NCI-H1417 treated with DMSO at 0.1 percent for 48 hours (cell line): Measurements from ENCODE around the gene CDH13.

ENCODE experiments used
- DNase-seq: peaks from one replicate; lab custom pipeline; 2025; lab: John Stamatoyannopoulos, UW

CDH13 gene

GRCh38 chr16:82628711-82629110, 1.9 kb downstream of the CDH13 start:
- no peak for DNase-seq

GRCh38 chr16:82629441-82630027, 2.8 kb downstream of the CDH13 start:
- no peak for DNase-seq

GRCh38 chr16:82630219-82630618, 3.5 kb downstream of the CDH13 start:
- no peak for DNase-seq

GRCh38 chr16:82630688-82631087, 3.9 kb downstream of the CDH13 start:
- DNase-seq, result no peak

GRCh38 chr16:82631701-82632685, 5.2 kb downstream of the CDH13 start:
- DNase-seq, result no peak

- DNase-seq, result no peak
Observed at GRCh38 chr16:82633964-82634600, 7.3 kb downstream of the CDH13 start.

- no peak for DNase-seq
Observed at GRCh38 chr16:82634955-82635610, 8.3 kb downstream of the CDH13 start.

GRCh38 chr16:82636485-82636884, 9.7 kb downstream of the CDH13 start:
- DNase-seq, result no peak

GRCh38 chr16:82636958-82637357, 10.2 kb downstream of the CDH13 start:
- DNase-seq, result no peak

- no peak for DNase-seq
Observed at GRCh38 chr16:82638095-82638798, 11.5 kb downstream of the CDH13 start.

- DNase-seq, result no peak
Observed at GRCh38 chr16:82639263-82639662, 12.5 kb downstream of the CDH13 start.

GRCh38 chr16:82639666-82640336, 13.0 kb downstream of the CDH13 start:
- no peak for DNase-seq

GRCh38 chr16:82641336-82641984, 14.7 kb downstream of the CDH13 start:
- DNase-seq, result no peak

GRCh38 chr16:82643136-82643535, 16.4 kb downstream of the CDH13 start:
- no peak for DNase-seq

GRCh38 chr16:82643936-82644630, 17.3 kb downstream of the CDH13 start:
- no peak for DNase-seq

GRCh38 chr16:82646504-82646903, 19.7 kb downstream of the CDH13 start:
- DNase-seq, result no peak

GRCh38 chr16:82649766-82650165, 23.0 kb downstream of the CDH13 start:
- DNase-seq, result no peak

- DNase-seq, result no peak
Observed at GRCh38 chr16:82650804-82651203, 24.0 kb downstream of the CDH13 start.

- DNase-seq, result no peak
Observed at GRCh38 chr16:82651921-82652601, 25.3 kb downstream of the CDH13 start.
